ENCODE measurements around the gene VASP.

VASP gene

DNA sequence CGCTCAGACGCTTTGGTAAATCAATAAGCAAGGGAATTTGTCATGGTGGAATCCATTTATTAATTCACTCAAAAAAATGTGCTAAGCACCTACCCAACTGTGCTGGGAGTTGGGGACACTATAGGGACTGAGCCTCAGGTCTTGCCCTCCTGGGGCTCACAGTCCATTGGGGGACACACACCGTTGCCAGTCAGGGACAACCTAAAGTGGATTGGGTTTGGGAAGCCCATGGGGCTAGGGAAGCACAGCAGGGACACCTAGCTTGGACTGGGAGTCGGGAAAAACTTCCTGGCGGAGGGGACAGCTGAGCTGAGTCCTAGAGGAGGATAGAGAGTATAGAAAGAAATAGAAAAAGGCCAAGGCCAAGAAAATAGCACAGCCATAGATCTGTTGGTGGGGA, 31.0 kb upstream of the VASP start:
- no peak overlapping the region for H2AFZ ChIP-seq (ENCODE audit: low read length)
- H3F3A ChIP-seq (ENCODE audit: insufficient read depth, low read length): peaks cover 14% of the 10 kb centered on the region
- no peaks in the 10 kb centered on the region for H3K9me2 ChIP-seq (replicated peaks; ENCODE audit: insufficient read depth, low read length)
- H3K36me3 ChIP-seq (replicated peaks; ENCODE audit: insufficient read depth, low read length): no peaks in the 10 kb centered on the region
- no peaks in the 10 kb centered on the region for H3K27me3 ChIP-seq (replicated peaks; ENCODE audit: insufficient read depth, low read length)
- H3K9ac ChIP-seq (ENCODE audit: low read length): no peak overlapping the region
- TF ChIP-seq EZH2 (optimal IDR thresholded peaks at IDR 0.05; ENCODE audit: low read depth, low read length) (no peak), EZH2phosphoT487 (IDR thresholded peaks at IDR 0.05; ENCODE audit: low read length) (no peak)
- TF ChIP-seq, protein P1, sequence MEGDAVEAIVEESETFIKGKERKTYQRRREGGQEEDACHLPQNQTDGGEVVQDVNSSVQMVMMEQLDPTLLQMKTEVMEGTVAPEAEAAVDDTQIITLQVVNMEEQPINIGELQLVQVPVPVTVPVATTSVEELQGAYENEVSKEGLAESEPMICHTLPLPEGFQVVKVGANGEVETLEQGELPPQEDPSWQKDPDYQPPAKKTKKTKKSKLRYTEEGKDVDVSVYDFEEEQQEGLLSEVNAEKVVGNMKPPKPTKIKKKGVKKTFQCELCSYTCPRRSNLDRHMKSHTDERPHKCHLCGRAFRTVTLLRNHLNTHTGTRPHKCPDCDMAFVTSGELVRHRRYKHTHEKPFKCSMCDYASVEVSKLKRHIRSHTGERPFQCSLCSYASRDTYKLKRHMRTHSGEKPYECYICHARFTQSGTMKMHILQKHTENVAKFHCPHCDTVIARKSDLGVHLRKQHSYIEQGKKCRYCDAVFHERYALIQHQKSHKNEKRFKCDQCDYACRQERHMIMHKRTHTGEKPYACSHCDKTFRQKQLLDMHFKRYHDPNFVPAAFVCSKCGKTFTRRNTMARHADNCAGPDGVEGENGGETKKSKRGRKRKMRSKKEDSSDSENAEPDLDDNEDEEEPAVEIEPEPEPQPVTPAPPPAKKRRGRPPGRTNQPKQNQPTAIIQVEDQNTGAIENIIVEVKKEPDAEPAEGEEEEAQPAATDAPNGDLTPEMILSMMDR (IDR thresholded peaks at IDR 0.05; ENCODE audit: low read length): no peak
- H3K4me3 ChIP-seq (ENCODE audit: low read length): no peak overlapping the region
- H3K9me3 ChIP-seq (replicated peaks; ENCODE audit: insufficient read depth, low read length): no peaks in the 10 kb centered on the region
- H3K27ac ChIP-seq (ENCODE audit: low read length): no peak overlapping the region
- H3K79me2 ChIP-seq (ENCODE audit: low read length): no peaks in the 10 kb centered on the region
- H3K4me2 ChIP-seq (ENCODE audit: low read depth, low read length): no peak overlapping the region
- no peak for DNase-seq
- H3K4me1 ChIP-seq (ENCODE audit: low read length): peaks cover 12% of the 10 kb centered on the region
- no peaks in the 10 kb centered on the region for H4K20me1 ChIP-seq (ENCODE audit: insufficient read depth, low read length)

DNA sequence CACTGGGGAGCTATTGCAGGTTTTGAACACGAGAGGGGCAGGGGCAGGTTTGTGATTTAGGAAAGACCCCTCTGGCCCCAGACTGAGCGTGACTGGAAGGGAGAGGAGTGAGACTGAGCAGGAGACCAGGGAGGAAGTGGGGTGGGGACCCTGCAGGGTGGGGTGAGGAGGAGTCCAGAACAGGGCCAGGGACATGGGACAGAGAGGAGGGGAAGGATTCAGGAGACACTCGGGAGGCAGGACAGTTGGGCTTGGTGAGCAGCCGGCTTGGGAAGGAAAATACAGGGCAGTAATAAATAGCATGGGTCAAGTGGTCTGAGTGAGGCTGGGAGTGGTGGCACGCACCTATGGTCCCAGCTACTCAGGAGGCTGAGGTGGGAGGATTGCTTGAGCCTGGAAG, 30.1 kb upstream of the VASP start:
- Histone ChIP-seq H3K27me3 (replicated peaks; ENCODE audit: insufficient read depth, low read length) (no peaks in the 10 kb centered on the region; the same call in 1 of the 2 replicates), H3F3A (ENCODE audit: insufficient read depth, low read length) (peaks cover 14% of the 10 kb centered on the region), H3K36me3 (replicated peaks; ENCODE audit: insufficient read depth, low read length) (no peaks in the 10 kb centered on the region), H2AFZ (ENCODE audit: low read length) (no peak overlapping the region), H3K79me2 (ENCODE audit: low read length) (no peaks in the 10 kb centered on the region), H3K4me1 (ENCODE audit: low read length) (peaks cover 12% of the 10 kb centered on the region), H3K9ac (ENCODE audit: low read length) (no peak overlapping the region), H3K9me3 (replicated peaks; ENCODE audit: insufficient read depth, low read length) (no peaks in the 10 kb centered on the region), H3K4me3 (ENCODE audit: low read length) (no peak overlapping the region), H4K20me1 (ENCODE audit: insufficient read depth, low read length) (no peaks in the 10 kb centered on the region), H3K4me2 (ENCODE audit: low read depth, low read length) (peak overlapping the region; percentile 98; the same call in 1 of the 2 replicates), H3K27ac (ENCODE audit: low read length) (no peak overlapping the region), H3K9me2 (replicated peaks; ENCODE audit: insufficient read depth, low read length) (no peaks in the 10 kb centered on the region)
- no peak for DNase-seq
- no peak for TF ChIP-seq EZH2 (optimal IDR thresholded peaks at IDR 0.05; ENCODE audit: low read depth, low read length)
- no peak for TF ChIP-seq EZH2phosphoT487 (IDR thresholded peaks at IDR 0.05; ENCODE audit: low read length)
- TF ChIP-seq, protein P1 (IDR thresholded peaks at IDR 0.05; ENCODE audit: low read length): no peak

DNA sequence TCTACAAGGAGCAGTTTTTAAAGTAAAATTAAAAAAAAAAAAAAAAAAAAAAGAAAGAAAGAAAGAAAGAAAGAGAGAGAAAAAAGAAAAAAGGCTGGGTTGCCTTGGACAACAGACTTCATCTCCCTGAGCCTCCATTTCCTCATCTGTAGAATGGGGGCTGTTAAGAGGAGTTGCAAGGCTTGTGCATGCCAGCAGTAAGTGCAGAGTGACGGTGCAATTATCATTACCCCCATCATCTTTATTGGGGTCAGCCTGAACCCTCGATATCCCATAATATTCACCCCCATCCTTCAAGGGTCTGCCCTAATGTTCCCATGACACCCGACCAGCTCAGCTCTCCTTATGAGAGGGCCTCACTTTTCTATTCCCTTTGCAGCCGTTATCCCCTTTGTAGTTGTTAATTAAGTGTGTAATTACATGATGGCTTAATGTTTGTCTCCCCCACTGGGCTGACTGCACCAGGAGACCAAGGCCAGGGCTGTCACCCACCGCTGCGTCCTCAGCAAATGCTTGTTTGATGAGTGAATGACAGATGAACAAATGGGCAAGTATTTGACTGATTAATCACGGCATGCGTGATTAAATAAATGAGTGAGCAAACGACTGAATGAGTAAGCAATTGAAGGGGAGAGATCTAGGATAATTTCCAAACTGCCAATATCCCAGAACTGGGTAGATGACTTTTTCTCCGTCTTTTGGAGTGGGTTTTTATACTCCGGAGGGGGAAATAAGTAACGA, 29.4 kb upstream of the VASP start:
- peak overlapping the region; percentile 64 for H2AFZ ChIP-seq (ENCODE audit: low read length)
- no peak for DNase-seq
- peak overlapping the region; percentile 89 for H3K27ac ChIP-seq (ENCODE audit: low read length)

More for the DNA sequence above, 29.4 kb upstream of the VASP start:
- Histone ChIP-seq H3K9ac (ENCODE audit: low read length) (peak overlapping the region; percentile 94), H4K20me1 (ENCODE audit: insufficient read depth, low read length) (no peaks in the 10 kb centered on the region), H3K4me2 (ENCODE audit: low read depth, low read length) (peak overlapping the region; percentile 98), H3K4me3 (ENCODE audit: low read length) (peak overlapping the region; percentile 65), H3K27me3 (replicated peaks; ENCODE audit: insufficient read depth, low read length) (no peaks in the 10 kb centered on the region; the same call in 1 of the 2 replicates), H3K79me2 (ENCODE audit: low read length) (no peaks in the 10 kb centered on the region), H3K36me3 (replicated peaks; ENCODE audit: insufficient read depth, low read length) (no peaks in the 10 kb centered on the region), H3K4me1 (ENCODE audit: low read length) (peaks cover 12% of the 10 kb centered on the region), H3F3A (ENCODE audit: insufficient read depth, low read length) (peaks cover 14% of the 10 kb centered on the region), H3K9me2 (replicated peaks; ENCODE audit: insufficient read depth, low read length) (no peaks in the 10 kb centered on the region), H3K9me3 (replicated peaks; ENCODE audit: insufficient read depth, low read length) (no peaks in the 10 kb centered on the region)
- no peak for TF ChIP-seq EZH2phosphoT487 (IDR thresholded peaks at IDR 0.05; ENCODE audit: low read length)
- TF ChIP-seq, protein P1 (IDR thresholded peaks at IDR 0.05; ENCODE audit: low read length): no peak
- TF ChIP-seq EZH2 (optimal IDR thresholded peaks at IDR 0.05; ENCODE audit: low read depth, low read length): no peak

All from MM.1S (cell line).